GM12864 (cell line): Measurements from ENCODE around the gene TMEM63C.
"Not testable (repeated sequence)": the region's sequence is repeated elsewhere in the genome, so short reads cannot be mapped to it uniquely, and the experiment has no call there.

Experiments
- DNase-seq: peaks from one replicate; pipeline ENCODE4 v3.0.0-alpha.2; 2011; ENCODE audit warnings: low read depth
- H3K4me3 ChIP-seq: 2 replicates; pipeline ENCODE4 v1.5.1; 2011; ENCODE audit warnings: mild to moderate bottlenecking, low read depth, low read length, control low read depth
- TF ChIP-seq, protein P1 (sequence below): IDR thresholded peaks from 2 replicates; pipeline ENCODE4 v1.5.1; 2011; ENCODE audit warnings: low read depth, mild to moderate bottlenecking, moderate library complexity, low read length, control low read depth, inconsistent platforms; ENCODE audit errors: missing control alignments

The TMEM63C gene

GRCh38 chr14:77279719-77280118, 98.1 kb downstream of the TMEM63C start:
- DNase-seq, result no peak
- H3K4me3 ChIP-seq, result no peak overlapping the region
- TF ChIP-seq, protein P1, sequence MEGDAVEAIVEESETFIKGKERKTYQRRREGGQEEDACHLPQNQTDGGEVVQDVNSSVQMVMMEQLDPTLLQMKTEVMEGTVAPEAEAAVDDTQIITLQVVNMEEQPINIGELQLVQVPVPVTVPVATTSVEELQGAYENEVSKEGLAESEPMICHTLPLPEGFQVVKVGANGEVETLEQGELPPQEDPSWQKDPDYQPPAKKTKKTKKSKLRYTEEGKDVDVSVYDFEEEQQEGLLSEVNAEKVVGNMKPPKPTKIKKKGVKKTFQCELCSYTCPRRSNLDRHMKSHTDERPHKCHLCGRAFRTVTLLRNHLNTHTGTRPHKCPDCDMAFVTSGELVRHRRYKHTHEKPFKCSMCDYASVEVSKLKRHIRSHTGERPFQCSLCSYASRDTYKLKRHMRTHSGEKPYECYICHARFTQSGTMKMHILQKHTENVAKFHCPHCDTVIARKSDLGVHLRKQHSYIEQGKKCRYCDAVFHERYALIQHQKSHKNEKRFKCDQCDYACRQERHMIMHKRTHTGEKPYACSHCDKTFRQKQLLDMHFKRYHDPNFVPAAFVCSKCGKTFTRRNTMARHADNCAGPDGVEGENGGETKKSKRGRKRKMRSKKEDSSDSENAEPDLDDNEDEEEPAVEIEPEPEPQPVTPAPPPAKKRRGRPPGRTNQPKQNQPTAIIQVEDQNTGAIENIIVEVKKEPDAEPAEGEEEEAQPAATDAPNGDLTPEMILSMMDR, result no peak

DNA sequence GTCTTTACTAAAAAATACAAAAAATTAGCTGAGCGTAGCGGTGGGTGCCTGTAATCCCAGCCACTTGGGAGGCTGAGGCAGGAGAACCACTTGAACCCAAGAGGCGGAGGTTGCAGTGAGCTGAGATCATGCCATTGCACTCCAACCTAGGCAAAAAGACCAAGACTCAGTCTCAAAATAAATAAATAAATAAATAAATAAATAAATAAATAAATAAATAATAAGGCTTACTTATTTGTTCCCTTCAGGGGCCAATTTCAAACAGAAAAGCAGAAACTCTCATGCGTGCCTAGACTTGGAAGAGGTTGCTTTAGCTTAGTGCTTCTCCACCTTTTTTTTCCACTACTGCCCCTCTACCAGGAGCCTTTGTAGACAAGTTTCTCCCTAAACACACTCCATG, 99.3 kb downstream of the TMEM63C start:
- not testable (repeated sequence) for DNase-seq, H3K4me3 ChIP-seq

DNA sequence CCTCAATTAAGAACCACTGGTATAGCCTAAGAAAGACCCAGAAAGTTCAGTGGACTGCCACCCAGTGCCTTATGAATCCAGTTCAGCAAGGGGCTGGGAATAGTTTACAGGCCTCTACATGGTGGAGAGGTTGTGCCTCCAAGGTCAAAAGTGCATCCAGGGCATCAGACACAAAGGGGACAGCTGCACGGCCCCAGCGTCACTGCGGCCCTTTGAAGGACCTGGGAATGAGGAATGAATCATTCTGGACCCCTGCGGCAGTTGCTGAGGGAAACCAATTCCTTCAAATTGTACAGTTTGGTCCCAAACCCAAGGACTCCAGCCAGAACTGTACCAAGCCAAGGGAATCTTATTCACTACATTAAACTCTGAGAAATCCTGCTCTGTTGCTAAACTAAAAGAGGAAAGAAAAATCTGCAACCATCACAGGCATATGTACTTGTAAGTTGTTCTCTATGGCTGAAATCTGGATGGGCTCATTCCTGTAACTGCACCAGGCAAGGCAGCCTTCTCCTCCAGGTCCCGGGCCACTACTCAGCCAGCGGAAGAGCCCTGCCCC, 100.3 kb downstream of the TMEM63C start:
- no peak overlapping the region for H3K4me3 ChIP-seq
- TF ChIP-seq, protein P1, result no peak
- no peak for DNase-seq

- no peak overlapping the region for H3K4me3 ChIP-seq
- TF ChIP-seq, protein P1, result no peak
- no peak for DNase-seq
Observed at GRCh38 chr14:77284066-77284465, 102.5 kb downstream of the TMEM63C start.

DNA sequence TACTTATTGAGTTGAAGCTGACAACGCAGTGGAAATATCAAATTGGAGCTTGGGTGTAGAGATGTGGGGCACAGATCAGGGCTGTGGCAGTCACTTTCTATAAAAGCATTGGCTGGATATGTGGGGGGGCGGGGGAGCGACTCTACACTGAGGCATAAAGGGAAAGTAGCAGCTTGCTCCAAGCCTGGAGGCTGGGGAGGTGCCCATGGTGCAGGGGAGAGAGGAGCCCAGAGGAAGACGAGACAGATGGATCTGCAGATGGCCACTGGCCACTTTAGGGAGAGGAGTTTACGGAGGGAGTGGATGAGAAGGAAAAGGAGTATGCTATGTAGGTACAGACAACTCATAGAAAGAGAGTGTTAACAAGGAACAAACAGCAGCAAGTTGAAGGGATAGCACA, 102.9 kb downstream of the TMEM63C start:
- TF ChIP-seq, protein P1, result no peak
- no peak for DNase-seq
- H3K4me3 ChIP-seq, result no peak overlapping the region

DNA sequence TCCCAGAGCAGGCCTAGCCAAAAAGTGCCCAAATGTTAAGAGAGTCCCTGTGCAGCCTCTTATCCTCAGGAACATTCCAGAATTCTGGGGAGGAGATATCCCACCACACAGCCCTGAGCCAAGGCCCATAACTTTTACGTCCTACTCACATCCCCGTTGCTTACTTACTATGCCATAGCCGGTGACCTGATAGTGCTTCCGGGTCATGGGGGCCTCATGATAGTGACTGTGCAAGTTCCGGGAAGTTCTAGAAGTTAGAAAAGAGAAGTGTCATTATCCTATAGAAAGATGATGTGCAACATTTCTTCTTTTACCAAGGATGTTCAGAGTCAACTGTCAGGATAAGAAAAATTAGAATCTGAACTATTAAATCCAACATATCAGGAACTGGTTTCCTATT, 105.0 kb downstream of the TMEM63C start:
- TF ChIP-seq, protein P1, result no peak
- no peak for DNase-seq
- H3K4me3 ChIP-seq, result no peak overlapping the region

DNA sequence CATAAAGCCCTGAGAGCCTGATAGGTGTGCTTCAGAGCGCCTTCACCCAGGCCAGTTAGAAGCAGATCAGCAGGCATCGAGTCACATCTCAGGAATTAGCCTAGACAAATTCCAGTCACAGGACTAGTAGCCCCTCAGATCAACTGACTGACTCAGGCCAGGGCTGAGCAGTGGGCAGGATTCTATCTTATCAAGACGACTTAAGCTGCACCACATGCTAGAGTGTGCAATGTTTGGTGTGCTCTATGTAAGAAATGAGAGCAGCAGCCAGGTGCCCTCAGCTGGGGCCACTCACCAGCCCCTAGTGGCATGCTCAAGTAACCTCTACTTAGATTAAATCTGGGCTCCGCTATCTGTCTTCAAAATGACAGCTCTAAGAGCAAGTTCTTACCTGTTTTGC, 109.1 kb downstream of the TMEM63C start:
- H3K4me3 ChIP-seq, result no peak overlapping the region
- TF ChIP-seq, protein P1, result peak; percentile 15
- no peak for DNase-seq
